K562 (cell line): Measurements from ENCODE around the gene SCIN. TPM values are rescaled to one million over a fixed set of nuclear protein-coding genes. Genes with fewer than 3 reads are reported as not detected.

Experiments
- ATF1 ChIP-seq, 2 experiments: fragments of 450-650 bp in 1 of 2; IDR thresholded peaks; 2 replicates each; pipeline ENCODE4 v1.6.1; 2016; ENCODE audit warnings: missing compliant biosample characterization in 1 of 2, missing genetic modification characterization in 1 of 2
- BRD9 ChIP-seq: fragments of 450-650 bp; IDR thresholded peaks from 2 replicates; pipeline ENCODE4 v1.6.1; 2018; ENCODE audit warnings: low read depth; ENCODE audit not compliant: partially characterized antibody
- CC2D1A ChIP-seq: fragments of 450-650 bp; IDR thresholded peaks from 2 replicates; pipeline ENCODE4 v1.6.1; 2017; ENCODE audit warnings: mild to moderate bottlenecking
- ELF1 ChIP-seq: fragments of 200-800 bp; sonication (Bioruptor generic); IDR thresholded peaks from 2 replicates; pipeline ENCODE4 v1.6.1; 2016; ENCODE audit warnings: missing genetic modification characterization, missing compliant biosample characterization
- HDGF ChIP-seq: fragments of 450-650 bp; IDR thresholded peaks from 2 replicates; pipeline ENCODE4 v1.6.1; 2016
- HIVEP1 ChIP-seq: fragments of 250-450 bp; sonication (Bioruptor Pico); IDR thresholded peaks from 2 replicates; pipeline ENCODE4 v1.4.0; 2020; ENCODE audit warnings: mild to moderate bottlenecking
- NFE2L1 ChIP-seq: fragments of 450-650 bp; IDR thresholded peaks from 2 replicates; pipeline ENCODE4 v1.6.1; 2016; ENCODE audit warnings: missing genetic modification characterization, low read depth, mild to moderate bottlenecking, missing compliant biosample characterization, moderate library complexity, borderline replicate concordance
- NR0B1 ChIP-seq: fragments of 450-650 bp; IDR thresholded peaks from one replicate; pipeline ENCODE4 v1.6.1; 2018; ENCODE audit warnings: mild to moderate bottlenecking, moderate library complexity; ENCODE audit not compliant: partially characterized antibody
- OTX1 ChIP-seq: fragments of 450-650 bp; formaldehyde crosslinking; IDR thresholded peaks from 2 replicates; pipeline ENCODE4 v1.4.0; 2022; ENCODE audit warnings: mild to moderate bottlenecking
- PYGO2 ChIP-seq: fragments of 450-650 bp; IDR thresholded peaks from 2 replicates; pipeline ENCODE4 v1.6.1; 2016; ENCODE audit warnings: mild to moderate bottlenecking, missing genetic modification characterization, moderate library complexity, missing compliant biosample characterization
- SP1 ChIP-seq: sonication (generic); formaldehyde crosslinking; IDR thresholded peaks from 2 replicates; pipeline ENCODE4 v1.8.1; 2022; ENCODE audit warnings: mild to moderate bottlenecking, missing genetic modification reagents
- TCF7L2 ChIP-seq: fragments of 150-350 bp; IDR thresholded peaks from 2 replicates; pipeline ENCODE4 v1.6.1; 2016; ENCODE audit warnings: low read depth, mild to moderate bottlenecking, low read length, moderate library complexity
- THAP7 ChIP-seq: fragments of 250-450 bp; sonication (Bioruptor Pico); IDR thresholded peaks from 2 replicates; pipeline ENCODE4 v1.5.0; 2021
- ZFPM2 ChIP-seq: fragments of 250-450 bp; sonication (Bioruptor Pico); IDR thresholded peaks from 2 replicates; pipeline ENCODE4 v1.5.1; 2022; ENCODE audit warnings: mild to moderate bottlenecking
- ZNF592 ChIP-seq: fragments of 450-650 bp; IDR thresholded peaks from 2 replicates; pipeline ENCODE4 v1.6.1; 2017; ENCODE audit warnings: antibody characterized with exemption, mild to moderate bottlenecking
- ZNF644 ChIP-seq: fragments of 200-800 bp; sonication (Bioruptor generic); IDR thresholded peaks from 2 replicates; pipeline ENCODE4 v1.6.1; 2016; ENCODE audit warnings: low read depth, missing genetic modification characterization, missing compliant biosample characterization
- polyA plus RNA-seq, 8 experiments: library from polyadenylated mRNA; depleted of rRNA in 4 of 8; stranded (reverse) in 5 of 8; unstranded in 3 of 8; fragments of >200 nt; fragmentation: Nextera tagmentation in 2 of 8; fragmentation: Illumina TruSeq in 1 of 8; extraction: Ambion mirVana in 2 of 8; extraction: Trizol in 1 of 8; gene quantifications; 2 replicates each; pipeline versions ENCODE4 v1.2.1 to v1.2.3, GENCODE V29; 2011 to 2014; ENCODE audit warnings: inconsistent platforms in 1 of 8, missing spikeins in 1 of 8
- total RNA-seq, 7 experiments: library from RNA; depleted of rRNA in 6 of 7; stranded (reverse); fragments of >200 nt in 6 of 7; fragmentation: Illumina TruSeq in 2 of 7; extraction: Trizol in 2 of 7; gene quantifications; 2 replicates each; pipeline versions ENCODE4 v1.2.1 to v1.2.3, GENCODE V29; 2011 to 2021; ENCODE audit warnings: low replicate concordance in 1 of 7
- TF ChIP-seq, protein P1 (sequence below): fragments of 450-650 bp; IDR thresholded peaks from 2 replicates; pipeline ENCODE4 v1.7.1; 2018; ENCODE audit warnings: mild to moderate bottlenecking, low read depth; ENCODE audit not compliant: partially characterized antibody
- TF ChIP-seq, protein P2 (sequence below): fragments of 450-650 bp; formaldehyde crosslinking; IDR thresholded peaks from 2 replicates; pipeline ENCODE4 v1.4.0; 2020; ENCODE audit warnings: mild to moderate bottlenecking, moderate library complexity

The SCIN gene
- total and polyA plus RNA-seq, 9 of the 15 experiments (the other 6 are each of a cell fraction or from before 2014, with no cell fraction given), result 0.67 to 18.2 (median 10.6) TPM

GRCh38 chr7:12686234-12686890, 115.8 kb downstream of the SCIN start (continued):
- TF ChIP-seq, protein P1, sequence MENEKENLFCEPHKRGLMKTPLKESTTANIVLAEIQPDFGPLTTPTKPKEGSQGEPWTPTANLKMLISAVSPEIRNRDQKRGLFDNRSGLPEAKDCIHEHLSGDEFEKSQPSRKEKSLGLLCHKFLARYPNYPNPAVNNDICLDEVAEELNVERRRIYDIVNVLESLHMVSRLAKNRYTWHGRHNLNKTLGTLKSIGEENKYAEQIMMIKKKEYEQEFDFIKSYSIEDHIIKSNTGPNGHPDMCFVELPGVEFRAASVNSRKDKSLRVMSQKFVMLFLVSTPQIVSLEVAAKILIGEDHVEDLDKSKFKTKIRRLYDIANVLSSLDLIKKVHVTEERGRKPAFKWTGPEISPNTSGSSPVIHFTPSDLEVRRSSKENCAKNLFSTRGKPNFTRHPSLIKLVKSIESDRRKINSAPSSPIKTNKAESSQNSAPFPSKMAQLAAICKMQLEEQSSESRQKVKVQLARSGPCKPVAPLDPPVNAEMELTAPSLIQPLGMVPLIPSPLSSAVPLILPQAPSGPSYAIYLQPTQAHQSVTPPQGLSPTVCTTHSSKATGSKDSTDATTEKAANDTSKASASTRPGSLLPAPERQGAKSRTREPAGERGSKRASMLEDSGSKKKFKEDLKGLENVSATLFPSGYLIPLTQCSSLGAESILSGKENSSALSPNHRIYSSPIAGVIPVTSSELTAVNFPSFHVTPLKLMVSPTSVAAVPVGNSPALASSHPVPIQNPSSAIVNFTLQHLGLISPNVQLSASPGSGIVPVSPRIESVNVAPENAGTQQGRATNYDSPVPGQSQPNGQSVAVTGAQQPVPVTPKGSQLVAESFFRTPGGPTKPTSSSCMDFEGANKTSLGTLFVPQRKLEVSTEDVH, result no peak
- TF ChIP-seq OTX1 (CRISPR knock-in tag) (no peak), PYGO2 (tag) (no peak), THAP7 (CRISPR knock-in tag) (no peak), NFE2L1 (tag) (no peak), TCF7L2 (peak; percentile 27; the same call in 1 of the 2 replicates), ZFPM2 (no peak), ZNF644 (tag) (peak; percentile 83; the same call in 1 of the 2 replicates), ZNF592 (peak; percentile 94), HIVEP1 (CRISPR knock-in tag) (no peak), SP1 (peak; percentile 86), BRD9 (peak; percentile 33), NR0B1 (no peak), ELF1 (tag) (peak; percentile 92), ATF1 (CRISPR knock-in tag; IDR thresholded peaks at IDR 0.05) (no peak), ATF1 (tag; IDR thresholded peaks at IDR 0.05) (peak; percentile 93), HDGF (no peak), CC2D1A (peak; percentile 98)
- TF ChIP-seq, protein P2, sequence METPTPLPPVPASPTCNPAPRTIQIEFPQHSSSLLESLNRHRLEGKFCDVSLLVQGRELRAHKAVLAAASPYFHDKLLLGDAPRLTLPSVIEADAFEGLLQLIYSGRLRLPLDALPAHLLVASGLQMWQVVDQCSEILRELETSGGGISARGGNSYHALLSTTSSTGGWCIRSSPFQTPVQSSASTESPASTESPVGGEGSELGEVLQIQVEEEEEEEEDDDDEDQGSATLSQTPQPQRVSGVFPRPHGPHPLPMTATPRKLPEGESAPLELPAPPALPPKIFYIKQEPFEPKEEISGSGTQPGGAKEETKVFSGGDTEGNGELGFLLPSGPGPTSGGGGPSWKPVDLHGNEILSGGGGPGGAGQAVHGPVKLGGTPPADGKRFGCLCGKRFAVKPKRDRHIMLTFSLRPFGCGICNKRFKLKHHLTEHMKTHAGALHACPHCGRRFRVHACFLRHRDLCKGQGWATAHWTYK (CRISPR knock-in tag), result no peak
